HL-60 (cell line): ENCODE data around the gene RBPJ.

ENCODE experiments used
- DNase-seq, 2 experiments: peaks; one replicate each; pipeline ENCODE4 v3.0.0-alpha.2; 2010 to 2020; ENCODE audit warnings: low read depth in 1 of 2, low spot score in 1 of 2
- H3K27ac ChIP-seq: fragments of 250-450 bp; sonication (Bioruptor Pico); replicated peaks from 2 replicates; pipeline ENCODE4 v1.5.1; 2020; ENCODE audit warnings: mild to moderate bottlenecking, moderate library complexity
- H3K27me3 ChIP-seq: fragments of 250-450 bp; sonication (Bioruptor Pico); 2 replicates; pipeline ENCODE4 v1.5.1; 2021; ENCODE audit warnings: mild to moderate bottlenecking, moderate library complexity; ENCODE audit not compliant: insufficient read depth, poor library complexity, severe bottlenecking
- H3K4me3 ChIP-seq: replicated peaks from 2 replicates; pipeline ENCODE4 v1.5.1; 2011; ENCODE audit warnings: mild to moderate bottlenecking, control low read depth, low read length; ENCODE audit not compliant: insufficient read depth
- CTCF ChIP-seq: IDR thresholded peaks from one replicate; pipeline ENCODE4 v1.5.1; 2011; ENCODE audit warnings: low read length, control low read depth, inconsistent platforms; ENCODE audit not compliant: insufficient read depth
- GABPA ChIP-seq: IDR thresholded peaks from 2 replicates; pipeline ENCODE4 v1.6.1; 2012; ENCODE audit warnings: low read depth
- POLR2AphosphoS5 ChIP-seq: IDR thresholded peaks from 2 replicates; pipeline ENCODE4 v1.6.1; 2012; ENCODE audit warnings: low read depth
- SPI1 ChIP-seq: IDR thresholded peaks from 2 replicates; pipeline ENCODE4 v1.6.1; 2012; ENCODE audit warnings: low read depth, mild to moderate bottlenecking, borderline replicate concordance
- TF ChIP-seq, protein P1 (sequence below): IDR thresholded peaks from 2 replicates; pipeline ENCODE4 v1.6.1; 2012; ENCODE audit warnings: low read depth; ENCODE audit not compliant: insufficient replicate concordance

The RBPJ gene

DNA sequence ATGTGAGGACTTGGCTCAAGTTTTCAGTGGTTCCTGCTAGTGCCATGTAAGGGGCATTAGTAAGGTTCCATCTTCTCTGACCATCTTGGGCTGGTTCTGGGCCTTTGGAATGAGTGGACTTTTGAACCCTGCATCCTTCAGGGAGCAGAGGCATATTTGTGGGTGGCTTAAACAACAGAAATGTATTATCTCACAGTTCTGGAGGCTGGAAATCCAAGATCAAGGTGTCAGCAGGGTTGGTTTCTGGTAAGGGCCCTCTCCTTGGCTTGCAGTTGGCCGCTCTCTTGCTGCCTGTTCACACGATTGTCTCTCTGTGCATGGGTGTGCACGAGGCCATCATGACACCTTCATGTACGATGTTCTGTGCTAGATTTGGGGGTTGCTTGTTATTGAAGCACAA lies 148.2 kb downstream of the RBPJ start:
- no peak for DNase-seq
- H3K27ac ChIP-seq: no peak overlapping the region
- no peak overlapping the region for H3K4me3 ChIP-seq
- TF ChIP-seq CTCF: no peak
- TF ChIP-seq, protein P1, sequence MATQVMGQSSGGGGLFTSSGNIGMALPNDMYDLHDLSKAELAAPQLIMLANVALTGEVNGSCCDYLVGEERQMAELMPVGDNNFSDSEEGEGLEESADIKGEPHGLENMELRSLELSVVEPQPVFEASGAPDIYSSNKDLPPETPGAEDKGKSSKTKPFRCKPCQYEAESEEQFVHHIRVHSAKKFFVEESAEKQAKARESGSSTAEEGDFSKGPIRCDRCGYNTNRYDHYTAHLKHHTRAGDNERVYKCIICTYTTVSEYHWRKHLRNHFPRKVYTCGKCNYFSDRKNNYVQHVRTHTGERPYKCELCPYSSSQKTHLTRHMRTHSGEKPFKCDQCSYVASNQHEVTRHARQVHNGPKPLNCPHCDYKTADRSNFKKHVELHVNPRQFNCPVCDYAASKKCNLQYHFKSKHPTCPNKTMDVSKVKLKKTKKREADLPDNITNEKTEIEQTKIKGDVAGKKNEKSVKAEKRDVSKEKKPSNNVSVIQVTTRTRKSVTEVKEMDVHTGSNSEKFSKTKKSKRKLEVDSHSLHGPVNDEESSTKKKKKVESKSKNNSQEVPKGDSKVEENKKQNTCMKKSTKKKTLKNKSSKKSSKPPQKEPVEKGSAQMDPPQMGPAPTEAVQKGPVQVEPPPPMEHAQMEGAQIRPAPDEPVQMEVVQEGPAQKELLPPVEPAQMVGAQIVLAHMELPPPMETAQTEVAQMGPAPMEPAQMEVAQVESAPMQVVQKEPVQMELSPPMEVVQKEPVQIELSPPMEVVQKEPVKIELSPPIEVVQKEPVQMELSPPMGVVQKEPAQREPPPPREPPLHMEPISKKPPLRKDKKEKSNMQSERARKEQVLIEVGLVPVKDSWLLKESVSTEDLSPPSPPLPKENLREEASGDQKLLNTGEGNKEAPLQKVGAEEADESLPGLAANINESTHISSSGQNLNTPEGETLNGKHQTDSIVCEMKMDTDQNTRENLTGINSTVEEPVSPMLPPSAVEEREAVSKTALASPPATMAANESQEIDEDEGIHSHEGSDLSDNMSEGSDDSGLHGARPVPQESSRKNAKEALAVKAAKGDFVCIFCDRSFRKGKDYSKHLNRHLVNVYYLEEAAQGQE: no peak
- H3K27me3 ChIP-seq: no peaks in the 10 kb centered on the region

- no peaks in the 10 kb centered on the region for H3K27me3 ChIP-seq
- DNase-seq: no peak
- H3K4me3 ChIP-seq: no peak overlapping the region
- no peak overlapping the region for H3K27ac ChIP-seq
- TF ChIP-seq GABPA (no peak), SPI1 (no peak), POLR2AphosphoS5 (no peak), CTCF (no peak)
- TF ChIP-seq, protein P1: no peak
Measured at GRCh38 chr4:26471890-26472289, 151.1 kb downstream of the RBPJ start.

DNA sequence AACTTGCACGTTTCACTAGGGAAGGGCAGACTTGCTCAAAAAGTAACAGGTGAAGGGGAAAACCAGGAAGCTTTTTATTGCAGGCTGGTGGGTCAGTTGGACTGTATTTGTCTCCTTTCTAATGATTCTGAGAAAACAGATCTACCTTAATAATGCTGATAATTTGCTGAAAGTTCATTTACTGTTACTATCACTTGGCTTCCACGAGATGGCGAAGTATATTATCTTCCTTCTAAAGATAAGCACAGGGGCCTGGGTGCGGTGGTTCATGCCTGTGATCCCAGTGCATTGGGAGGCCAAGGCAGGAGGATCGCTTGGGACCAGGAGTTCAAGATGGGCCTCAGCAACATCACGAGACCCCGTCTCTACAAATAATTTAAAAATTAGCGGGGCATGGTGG lies 153.1 kb downstream of the RBPJ start:
- no peak overlapping the region for H3K4me3 ChIP-seq
- no peaks in the 10 kb centered on the region for H3K27me3 ChIP-seq
- no peak for DNase-seq
- H3K27ac ChIP-seq: no peak overlapping the region
- TF ChIP-seq SPI1 (no peak), CTCF (no peak), POLR2AphosphoS5 (no peak), GABPA (no peak)
- TF ChIP-seq, protein P1: no peak
